Small intestine (tissue), 7 donors: ENCODE results near the gene CCR5AS.
"Not testable (repeated sequence)": the region's sequence is repeated elsewhere in the genome, so short reads cannot be mapped to it uniquely, and the experiment has no call there.

Source experiments
- DNase-seq, 2 donors: peaks; one replicate each; pipeline versions ENCODE4 v3.0.0 to v3.0.0-alpha.2; 2013
- FAIRE-seq: peaks from 2 replicates; lab custom pipeline; 2012; peaks lifted over from hg19 to GRCh38; lab: Jason Lieb, UNC
- H3K27ac ChIP-seq, 3 donors: one replicate each; pipeline ENCODE4 v1.5.1; 2013; ENCODE audit warnings: low read length in 2 of 3, mild to moderate bottlenecking in 2 of 3, control low read depth in 1 of 3, inconsistent platforms in 1 of 3, low read depth in 1 of 3, moderate library complexity in 1 of 3
- H3K27me3 ChIP-seq, 3 donors: one replicate each; pipeline ENCODE4 v1.6.1; 2013; ENCODE audit warnings: low read length in 3 of 3, inconsistent platforms in 1 of 3; ENCODE audit not compliant: control insufficient read depth in 3 of 3, insufficient read depth in 3 of 3
- H3K36me3 ChIP-seq, 3 donors: one replicate each; pipeline ENCODE4 v1.6.1; 2013; ENCODE audit warnings: low read length in 3 of 3, inconsistent platforms in 1 of 3, low read depth in 1 of 3, mild to moderate bottlenecking in 1 of 3, moderate library complexity in 1 of 3; ENCODE audit not compliant: control insufficient read depth in 3 of 3, insufficient read depth in 2 of 3
- H3K4me1 ChIP-seq, 3 donors: one replicate each; pipeline ENCODE4 v1.6.1; 2013; ENCODE audit warnings: low read length in 2 of 3, inconsistent platforms in 1 of 3, low read depth in 1 of 3, mild to moderate bottlenecking in 1 of 3, moderate library complexity in 1 of 3; ENCODE audit not compliant: control insufficient read depth in 3 of 3, insufficient read depth in 2 of 3
- H3K4me3 ChIP-seq, 3 donors: one replicate each; pipeline ENCODE4 v1.5.1; 2013; ENCODE audit warnings: low read length in 3 of 3, control low read depth in 1 of 3, inconsistent platforms in 1 of 3, low read depth in 1 of 3, mild to moderate bottlenecking in 1 of 3, moderate library complexity in 1 of 3
- H3K9me3 ChIP-seq, 2 donors: one replicate each; pipeline ENCODE4 v1.6.1; 2013; ENCODE audit warnings: low read depth in 1 of 2, low read length in 1 of 2; ENCODE audit not compliant: control insufficient read depth in 2 of 2, insufficient read depth in 1 of 2
- WGBS, 3 donors: extraction: QIAGEN DNeasy Blood & Tissue Kit; methylation state at CpG; one replicate each; pipeline ENCODE4 v1.1.7; 2013; 5-methylcytosine and 5-hydroxymethylcytosine counted together
- donor health status: healthy with polysubstance abuse.
- donor health status: control.
- donor health status: control.
- donor health status: Bipolar disorder and iron deficiency.
- donor health status: healthy.

Gene CCR5AS

GRCh38 chr3:46348823-46349482 is 57.9 kb downstream of the CCR5AS start:
- no peak for FAIRE-seq

GRCh38 chr3:46344476-46344875 is 62.4 kb downstream of the CCR5AS start:
- no peak overlapping the region for H3K4me3 ChIP-seq

More at GRCh38 chr3:46348823-46349482, 57.9 kb downstream of the CCR5AS start:
- 89 to 92% (median 89%) methylated on average over 3 of the region's 3 CpGs for WGBS, 3 donors
- Histone ChIP-seq H3K27me3 (peaks cover 0 to 9% (median 0%) of the 10 kb centered on the region in 3 donors), H3K9me3 (peaks cover 0 to 4% of the 10 kb centered on the region in 2 donors), H3K36me3 (no peaks in the 10 kb centered on the region), H3K27ac (peak overlapping the region in 1 of 3 donors; percentile 70), H3K4me1 (no peaks in the 10 kb centered on the region), H3K4me3 (no peak overlapping the region)
- DNase-seq = no peak

GRCh38 chr3:46338840-46339239 is 68.0 kb downstream of the CCR5AS start:
- H3K4me3 ChIP-seq = no peak overlapping the region
- no peaks in the 10 kb centered on the region for H3K27me3 ChIP-seq
- FAIRE-seq (no peak), DNase-seq (no peak)
- peaks cover 0 to 4% (median 0%) of the 10 kb centered on the region in 3 donors for H3K4me1 ChIP-seq
- H3K27ac ChIP-seq = no peak overlapping the region
- 88 to 100% (median 96%) methylated on average over 1 of the region's 1 CpG for WGBS, 3 donors
- peaks cover 5 to 24% of the 10 kb centered on the region in 2 donors for H3K9me3 ChIP-seq
- H3K36me3 ChIP-seq = no peaks in the 10 kb centered on the region

More at GRCh38 chr3:46344476-46344875, 62.4 kb downstream of the CCR5AS start:
- Histone ChIP-seq H3K36me3 (no peaks in the 10 kb centered on the region), H3K27me3 (peaks cover 0 to 3% (median 0%) of the 10 kb centered on the region in 3 donors), H3K4me1 (no peaks in the 10 kb centered on the region), H3K27ac (no peak overlapping the region), H3K9me3 (peaks cover 0 to 12% of the 10 kb centered on the region in 2 donors)
- DNase-seq = no peak
- no peak for FAIRE-seq
- 80 to 85% (median 83%) methylated on average over 4 of the region's 4 CpGs for WGBS, 3 donors

- no peak for DNase-seq
- no peak overlapping the region for H3K27ac ChIP-seq
- FAIRE-seq = no peak
- peaks cover 0 to 4% (median 0%) of the 10 kb centered on the region in 3 donors for H3K4me1 ChIP-seq
- H3K36me3 ChIP-seq = no peaks in the 10 kb centered on the region
- peaks cover 5 to 24% of the 10 kb centered on the region in 2 donors for H3K9me3 ChIP-seq
- H3K27me3 ChIP-seq = no peaks in the 10 kb centered on the region
- no peak overlapping the region for H3K4me3 ChIP-seq
Measured at GRCh38 chr3:46337911-46338310, 69.0 kb downstream of the CCR5AS start.

- no peaks in the 10 kb centered on the region for H3K27me3 ChIP-seq
- H3K4me1 ChIP-seq = peaks cover 0 to 4% (median 0%) of the 10 kb centered on the region in 3 donors
- H3K36me3 ChIP-seq = no peaks in the 10 kb centered on the region
- peaks cover 5 to 24% of the 10 kb centered on the region in 2 donors for H3K9me3 ChIP-seq
- DNase-seq = peak in 1 of 2 donors; percentile 41
- FAIRE-seq = no peak
- 16 to 52% (median 28%) methylated on average over 3 of the region's 3 CpGs for WGBS, 3 donors
- H3K4me3 ChIP-seq = no peak overlapping the region
- H3K27ac ChIP-seq = peak overlapping the region in 1 of 3 donors; percentile 9
Measured at GRCh38 chr3:46335541-46335940, 71.3 kb downstream of the CCR5AS start.

- peak overlapping the region in 1 of 3 donors; percentile 30 for H3K27ac ChIP-seq
- WGBS, 3 donors = 24 to 41% (median 40%) methylated on average over 4 of the region's 4 CpGs
- no peaks in the 10 kb centered on the region for H3K36me3 ChIP-seq
- FAIRE-seq (peak; percentile 5), DNase-seq (peak; percentile 29 to 51)
- H3K27me3 ChIP-seq = no peaks in the 10 kb centered on the region
- no peak overlapping the region for H3K4me3 ChIP-seq
- H3K4me1 ChIP-seq = peaks cover 0 to 4% (median 0%) of the 10 kb centered on the region in 3 donors
- H3K9me3 ChIP-seq = peaks cover 5 to 19% of the 10 kb centered on the region in 2 donors
Measured at GRCh38 chr3:46334741-46335478, 72.0 kb downstream of the CCR5AS start.

GRCh38 chr3:46330676-46331075 is 76.2 kb downstream of the CCR5AS start:
- FAIRE-seq, DNase-seq, H3K27me3 ChIP-seq, H3K4me1 ChIP-seq, H3K36me3 ChIP-seq, H3K27ac ChIP-seq, H3K9me3 ChIP-seq, H3K4me3 ChIP-seq: not testable (repeated sequence)
- 88 to 100% (median 91%) methylated on average over 3 of the region's 3 CpGs for WGBS, 3 donors

GRCh38 chr3:46325645-46326300 is 81.1 kb downstream of the CCR5AS start:
- no peak for DNase-seq
- Histone ChIP-seq H3K27ac (no peak overlapping the region), H3K27me3 (peaks cover 0 to 3% (median 0%) of the 10 kb centered on the region in 3 donors), H3K4me3 (no peak overlapping the region), H3K36me3 (no peaks in the 10 kb centered on the region), H3K4me1 (no peaks in the 10 kb centered on the region), H3K9me3 (peaks cover 0 to 7% of the 10 kb centered on the region in 2 donors)
- WGBS, 3 donors = 59 to 84% (median 69%) methylated on average over 1 of the region's 1 CpG
- FAIRE-seq = no peak
